Measurements from ENCODE around the gene STK10.

- TF ChIP-seq, protein P1, sequence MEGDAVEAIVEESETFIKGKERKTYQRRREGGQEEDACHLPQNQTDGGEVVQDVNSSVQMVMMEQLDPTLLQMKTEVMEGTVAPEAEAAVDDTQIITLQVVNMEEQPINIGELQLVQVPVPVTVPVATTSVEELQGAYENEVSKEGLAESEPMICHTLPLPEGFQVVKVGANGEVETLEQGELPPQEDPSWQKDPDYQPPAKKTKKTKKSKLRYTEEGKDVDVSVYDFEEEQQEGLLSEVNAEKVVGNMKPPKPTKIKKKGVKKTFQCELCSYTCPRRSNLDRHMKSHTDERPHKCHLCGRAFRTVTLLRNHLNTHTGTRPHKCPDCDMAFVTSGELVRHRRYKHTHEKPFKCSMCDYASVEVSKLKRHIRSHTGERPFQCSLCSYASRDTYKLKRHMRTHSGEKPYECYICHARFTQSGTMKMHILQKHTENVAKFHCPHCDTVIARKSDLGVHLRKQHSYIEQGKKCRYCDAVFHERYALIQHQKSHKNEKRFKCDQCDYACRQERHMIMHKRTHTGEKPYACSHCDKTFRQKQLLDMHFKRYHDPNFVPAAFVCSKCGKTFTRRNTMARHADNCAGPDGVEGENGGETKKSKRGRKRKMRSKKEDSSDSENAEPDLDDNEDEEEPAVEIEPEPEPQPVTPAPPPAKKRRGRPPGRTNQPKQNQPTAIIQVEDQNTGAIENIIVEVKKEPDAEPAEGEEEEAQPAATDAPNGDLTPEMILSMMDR (IDR thresholded peaks at IDR 0.05; ENCODE audit: low read depth, low read length, poor library complexity, severe bottlenecking) = no peak
- no peak for TF ChIP-seq EZH2phosphoT487 (IDR thresholded peaks at IDR 0.05; ENCODE audit: borderline replicate concordance, low read length)
Measured at GRCh38 chr5:172046593-172046992, 141.4 kb downstream of the STK10 start.

All from DOHH2 (cell line).